ENCODE measurements around the gene CCT6A.
"Not testable (repeated sequence)": the region's sequence is repeated elsewhere in the genome, so short reads cannot be mapped to it uniquely, and the experiment has no call there.

CCT6A gene, protein sequence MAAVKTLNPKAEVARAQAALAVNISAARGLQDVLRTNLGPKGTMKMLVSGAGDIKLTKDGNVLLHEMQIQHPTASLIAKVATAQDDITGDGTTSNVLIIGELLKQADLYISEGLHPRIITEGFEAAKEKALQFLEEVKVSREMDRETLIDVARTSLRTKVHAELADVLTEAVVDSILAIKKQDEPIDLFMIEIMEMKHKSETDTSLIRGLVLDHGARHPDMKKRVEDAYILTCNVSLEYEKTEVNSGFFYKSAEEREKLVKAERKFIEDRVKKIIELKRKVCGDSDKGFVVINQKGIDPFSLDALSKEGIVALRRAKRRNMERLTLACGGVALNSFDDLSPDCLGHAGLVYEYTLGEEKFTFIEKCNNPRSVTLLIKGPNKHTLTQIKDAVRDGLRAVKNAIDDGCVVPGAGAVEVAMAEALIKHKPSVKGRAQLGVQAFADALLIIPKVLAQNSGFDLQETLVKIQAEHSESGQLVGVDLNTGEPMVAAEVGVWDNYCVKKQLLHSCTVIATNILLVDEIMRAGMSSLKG

DNA sequence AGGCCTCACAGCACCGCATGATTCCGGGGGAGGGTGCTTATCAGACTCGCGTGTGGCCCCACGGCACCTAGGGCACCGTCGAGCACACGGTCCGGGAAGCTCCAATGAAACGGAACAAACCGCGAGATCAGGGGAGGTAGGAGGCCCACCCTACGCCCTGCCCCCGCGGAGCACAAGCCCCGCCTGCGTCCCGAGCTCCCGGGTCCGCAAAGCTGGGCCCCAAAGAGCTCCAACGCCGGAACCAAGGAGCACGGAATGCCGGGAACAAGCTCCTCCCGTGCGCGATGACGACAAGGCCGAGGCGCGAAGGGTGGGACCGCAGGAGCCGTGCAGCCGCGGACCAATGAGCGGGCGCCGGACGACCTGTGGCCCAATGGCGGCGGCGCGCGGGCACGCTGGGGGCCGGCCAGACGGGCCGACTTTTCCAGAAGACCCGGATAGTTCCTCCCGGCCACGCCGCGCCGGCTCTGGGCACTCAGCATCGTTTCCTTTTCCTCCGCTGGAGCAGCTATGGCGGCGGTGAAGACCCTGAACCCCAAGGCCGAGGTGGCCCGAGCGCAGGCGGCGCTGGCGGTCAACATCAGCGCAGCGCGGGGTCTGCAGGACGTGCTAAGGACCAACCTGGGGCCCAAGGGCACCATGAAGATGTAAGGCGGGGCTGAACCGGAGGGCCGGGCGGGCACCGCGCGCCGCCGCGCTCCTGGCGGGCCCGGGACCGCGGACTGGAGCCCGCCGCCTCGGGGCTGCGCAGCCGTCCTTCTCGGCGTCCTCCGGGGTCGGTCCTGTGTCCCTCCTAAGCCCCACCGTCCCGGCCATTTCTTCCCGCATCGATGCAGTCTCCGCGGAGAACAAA lies at the start of gene CCT6A, which contains the start of gene PSPH:
CCT6A (plus strand) TSS at position 427 of the 853 bp plus-strand sequence; CDS start at position 511, 84 bp downstream.
PSPH (minus strand) TSS at position 106 of the 853 bp plus-strand sequence. CDS start 30,232 bp downstream, outside the sequence.
- no peak for TF ChIP-seq ZNF274 (IDR thresholded peaks at IDR 0.05; ENCODE audit: low read depth, low read length)
- peak within 1 kb of the TSS; percentile 98 for H3K4me3 ChIP-seq (ENCODE audit: low read length)

DNA sequence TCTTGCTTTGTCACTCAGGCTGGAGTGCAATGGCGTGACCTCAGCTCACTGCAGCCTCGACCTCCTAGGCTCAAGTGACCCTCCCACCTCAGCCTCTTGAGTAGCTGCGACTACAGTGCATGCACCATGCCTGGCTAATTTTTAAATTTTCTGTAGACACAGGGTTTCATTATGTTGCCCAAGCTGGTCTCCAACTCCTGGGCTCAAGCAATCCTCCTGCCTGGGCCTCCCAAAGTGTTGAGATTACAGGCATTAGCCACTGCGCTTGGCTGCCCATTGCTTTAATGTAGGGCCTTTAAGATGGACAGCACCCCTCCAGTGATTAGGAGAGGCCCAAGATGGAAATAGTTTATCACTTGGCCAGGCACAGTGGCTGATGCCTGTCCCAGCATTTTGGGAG lies 47.8 kb upstream of the CCT6A start:
- no peak overlapping the region for H3K4me3 ChIP-seq (ENCODE audit: low read length)
- TF ChIP-seq ZNF274 (IDR thresholded peaks at IDR 0.05; ENCODE audit: low read depth, low read length), result no peak

DNA sequence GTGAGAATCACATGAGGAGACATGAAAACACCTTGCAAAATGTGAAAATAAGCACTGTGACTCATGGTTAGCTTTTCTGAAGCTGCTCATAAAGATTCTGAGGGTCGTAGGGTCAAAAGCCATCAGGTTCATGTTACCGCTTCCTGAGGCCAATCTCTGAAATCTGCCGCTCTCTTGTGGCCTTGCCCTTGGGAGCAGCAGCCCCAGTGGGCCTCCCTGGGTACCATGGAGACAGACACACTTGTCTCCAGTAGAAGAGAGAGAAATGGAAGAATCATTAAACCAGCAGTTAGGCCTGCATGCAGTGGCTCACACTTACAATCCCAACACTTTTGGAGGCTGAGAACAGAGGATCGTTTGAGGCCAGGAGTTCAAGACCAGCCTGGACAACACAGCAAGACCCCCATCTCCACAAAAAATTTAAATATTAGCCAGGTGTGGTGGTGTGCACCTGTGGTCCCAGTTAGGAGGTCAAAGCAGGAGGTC lies 44.4 kb upstream of the CCT6A start:
- TF ChIP-seq ZNF274 (IDR thresholded peaks at IDR 0.05; ENCODE audit: low read depth, low read length), result no peak
- H3K4me3 ChIP-seq (ENCODE audit: low read length), result no peak overlapping the region

DNA sequence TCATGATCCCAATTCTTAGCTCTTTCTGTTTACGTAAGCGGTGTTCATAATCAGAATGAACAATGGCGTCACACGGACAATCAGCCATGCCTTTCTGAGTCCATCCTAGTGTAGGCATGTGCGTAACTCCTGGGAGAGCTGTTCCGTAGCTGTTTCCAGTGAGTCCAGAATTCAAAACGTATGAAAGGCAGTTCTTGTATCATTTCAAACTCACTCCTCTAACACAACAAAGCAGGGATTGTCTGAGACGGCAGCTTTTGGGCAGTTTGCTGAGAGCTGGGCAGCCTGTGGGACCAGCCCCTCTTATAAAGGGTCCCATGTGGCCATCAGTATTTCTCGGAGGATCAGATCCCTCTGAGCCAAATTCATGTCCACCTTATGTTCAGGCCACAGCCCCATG lies 43.7 kb upstream of the CCT6A start:
- TF ChIP-seq ZNF274 (IDR thresholded peaks at IDR 0.05; ENCODE audit: low read depth, low read length), result no peak

DNA sequence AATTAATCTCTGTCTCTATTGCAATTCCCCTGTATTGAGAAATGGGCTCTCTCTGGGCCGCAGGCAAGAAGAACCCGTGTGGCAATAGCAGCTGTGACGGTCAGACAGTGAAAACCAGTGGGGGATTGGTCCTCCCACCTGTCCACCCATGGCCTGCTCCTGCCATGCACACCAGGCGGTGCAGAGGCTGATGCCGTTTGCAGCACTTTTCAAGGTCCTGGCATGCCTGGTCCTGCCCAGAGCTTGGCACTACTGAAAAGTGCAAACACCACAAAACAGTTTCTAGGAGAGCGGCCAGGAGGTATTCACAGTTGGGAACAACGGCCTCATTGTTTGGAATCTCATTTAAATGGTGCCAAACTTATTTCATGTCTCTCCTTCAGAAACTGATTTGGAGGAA lies 41.9 kb upstream of the CCT6A start:
- H3K4me3 ChIP-seq (ENCODE audit: low read length), result no peak overlapping the region
- TF ChIP-seq ZNF274 (IDR thresholded peaks at IDR 0.05; ENCODE audit: low read depth, low read length), result no peak

More for the DNA sequence above, 43.7 kb upstream of the CCT6A start:
- no peak overlapping the region for H3K4me3 ChIP-seq (ENCODE audit: low read length)

DNA sequence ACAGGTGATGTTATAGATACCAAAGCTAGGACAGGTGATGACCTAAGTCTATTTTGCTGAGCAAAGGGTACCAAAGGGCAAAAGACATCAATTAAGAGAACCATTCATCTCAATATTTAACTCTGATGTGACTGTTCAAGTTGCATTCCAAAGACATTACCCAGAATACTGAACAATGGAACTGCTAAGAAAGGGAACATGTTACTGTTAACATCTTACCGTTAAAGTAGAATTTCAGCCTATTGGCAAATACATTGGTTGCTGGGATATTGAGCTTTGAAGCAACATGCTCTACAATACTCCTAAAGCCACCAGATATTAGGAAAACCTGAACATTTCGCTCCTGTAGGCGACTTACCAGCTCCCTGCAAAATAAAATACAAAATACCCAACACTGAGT lies 34.5 kb upstream of the CCT6A start:
- not testable (repeated sequence) for H3K4me3 ChIP-seq (ENCODE audit: low read length)

DNA sequence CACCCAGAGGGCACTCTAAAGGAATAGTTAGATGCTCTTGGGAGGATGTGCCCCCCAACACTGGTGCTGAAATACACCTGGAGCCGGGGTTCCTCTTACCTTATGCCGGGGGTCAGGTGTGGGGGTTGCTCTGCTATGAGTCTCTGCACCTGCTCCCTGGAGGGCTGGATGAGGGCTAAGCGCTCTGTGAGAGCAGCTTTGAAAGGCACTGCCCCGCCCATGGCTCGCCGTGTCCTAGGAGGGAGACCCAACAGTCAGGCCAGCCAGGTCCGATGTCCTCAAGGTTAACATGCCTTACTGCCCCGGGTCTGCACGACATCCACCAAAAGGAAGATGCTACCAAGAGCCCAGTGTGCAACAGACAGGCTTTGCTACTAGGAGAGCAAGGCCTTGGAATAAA lies 32.1 kb upstream of the CCT6A start:
- no peak for TF ChIP-seq ZNF274 (IDR thresholded peaks at IDR 0.05; ENCODE audit: low read depth, low read length)
- H3K4me3 ChIP-seq (ENCODE audit: low read length), result no peak overlapping the region

DNA sequence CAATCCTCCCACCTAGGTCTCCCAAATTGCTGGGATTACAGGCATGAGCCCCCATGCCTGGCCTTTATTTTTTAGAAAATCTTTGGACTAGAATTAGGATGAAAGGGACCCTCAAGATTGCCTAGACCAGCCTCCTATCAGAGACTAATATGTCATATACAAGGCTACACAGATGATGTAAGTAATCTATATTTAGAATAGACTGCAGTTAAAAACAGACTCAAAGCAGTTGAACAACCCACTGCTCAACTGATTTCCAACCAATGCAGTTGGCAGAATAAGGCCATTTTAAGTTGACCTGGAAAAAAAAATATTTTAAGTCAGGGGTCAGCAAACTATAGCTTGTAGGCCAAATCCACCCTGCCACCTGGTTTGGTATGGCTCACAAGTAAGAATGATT lies 28.1 kb upstream of the CCT6A start:
- no peak for TF ChIP-seq ZNF274 (IDR thresholded peaks at IDR 0.05; ENCODE audit: low read depth, low read length)
- H3K4me3 ChIP-seq (ENCODE audit: low read length), result no peak overlapping the region

DNA sequence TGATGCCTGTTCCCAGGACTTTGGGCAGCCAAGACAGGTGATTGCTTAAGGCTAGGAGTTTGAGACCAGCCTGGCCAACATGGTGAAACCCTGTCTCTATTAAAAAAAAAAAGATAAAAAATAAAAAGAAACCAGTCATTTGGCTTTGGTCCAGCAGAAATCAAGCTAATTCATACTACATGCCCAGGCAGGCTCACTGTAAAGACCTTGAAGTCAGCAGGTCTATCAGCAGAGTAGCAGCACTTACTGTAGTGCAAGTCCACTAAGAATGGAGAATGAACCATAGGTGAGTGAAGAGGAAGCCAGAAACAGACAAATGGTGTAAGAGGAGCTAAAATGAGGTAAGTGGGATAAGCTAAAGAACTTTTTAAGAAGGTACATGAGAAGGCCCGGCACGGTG lies 25.0 kb upstream of the CCT6A start:
- no peak for TF ChIP-seq ZNF274 (IDR thresholded peaks at IDR 0.05; ENCODE audit: low read depth, low read length)
- H3K4me3 ChIP-seq (ENCODE audit: low read length), result no peak overlapping the region

DNA sequence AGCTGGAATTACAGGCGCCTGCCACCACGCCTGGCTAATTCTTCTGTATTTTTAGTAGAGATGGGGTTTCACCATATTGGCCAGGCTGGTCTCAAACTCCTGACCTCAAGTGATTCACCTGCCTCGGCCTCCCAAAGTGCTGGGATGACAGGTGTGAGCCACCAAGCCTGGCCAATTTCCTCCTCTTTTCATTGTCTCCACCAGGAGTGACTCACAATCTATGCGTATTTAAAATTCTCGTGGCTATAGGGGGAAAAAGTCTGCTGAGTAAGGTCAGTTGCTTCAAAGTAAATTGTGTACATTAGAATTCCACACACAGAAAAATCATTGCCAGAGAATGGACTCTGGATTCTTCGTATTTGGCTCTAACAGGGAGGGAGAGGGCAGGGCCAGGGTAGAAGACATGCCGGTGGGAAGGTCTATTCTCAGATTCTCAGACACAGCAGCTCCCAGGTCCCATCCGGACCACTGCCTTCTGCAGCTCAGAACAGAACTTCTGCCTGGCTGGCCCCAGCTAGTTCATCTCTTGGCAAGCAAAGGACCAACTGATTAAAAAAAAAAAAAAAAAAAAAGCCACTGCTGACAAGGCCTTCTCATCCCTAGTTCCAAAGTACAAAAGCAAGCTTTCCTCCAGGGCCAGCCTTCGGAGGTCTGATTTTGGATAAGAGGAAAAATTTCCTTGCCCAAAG lies 22.5 kb upstream of the CCT6A start:
- H3K4me3 ChIP-seq (ENCODE audit: low read length), result no peak overlapping the region
- no peak for TF ChIP-seq ZNF274 (IDR thresholded peaks at IDR 0.05; ENCODE audit: low read depth, low read length)

DNA sequence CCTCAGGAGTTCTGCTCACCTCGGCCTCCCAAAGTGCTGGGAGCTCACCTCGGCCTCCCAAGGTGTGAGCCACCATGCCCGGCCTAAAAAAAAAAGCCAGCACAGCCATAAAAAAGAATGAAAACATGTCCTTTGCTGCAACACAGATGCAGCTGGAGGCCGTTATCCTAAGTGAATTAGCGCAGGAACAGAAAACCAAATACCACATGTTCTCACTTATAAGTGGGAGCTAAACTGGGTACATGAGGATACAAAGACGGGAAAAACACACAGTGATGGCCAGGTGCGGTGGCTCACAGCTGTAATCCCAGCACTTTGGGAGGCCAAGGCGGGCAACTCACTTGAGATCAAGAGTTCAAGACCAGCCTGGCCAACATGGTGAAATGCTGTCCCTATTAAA lies 21.2 kb upstream of the CCT6A start:
- no peak for TF ChIP-seq ZNF274 (IDR thresholded peaks at IDR 0.05; ENCODE audit: low read depth, low read length)
- H3K4me3 ChIP-seq (ENCODE audit: low read length), result no peak overlapping the region

DNA sequence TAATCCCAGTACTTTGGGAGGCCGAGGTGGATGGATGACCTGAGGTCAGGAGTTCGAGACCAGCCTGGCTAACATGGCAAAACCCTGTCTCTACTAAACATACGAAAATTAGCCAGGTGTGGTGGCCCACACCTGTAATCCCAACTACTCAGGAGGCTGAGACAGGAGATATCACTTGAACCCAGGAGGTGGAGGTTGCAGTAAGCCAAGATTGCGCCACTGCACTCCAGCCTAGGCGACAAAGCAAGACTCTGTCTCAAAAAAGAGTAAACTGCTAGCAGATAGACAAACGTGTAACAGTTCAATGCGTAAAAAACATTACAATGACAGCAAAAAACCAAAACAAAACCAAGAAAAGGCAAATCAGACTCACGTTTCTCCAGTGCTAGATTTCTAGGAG lies 20.0 kb upstream of the CCT6A start:
- H3K4me3 ChIP-seq (ENCODE audit: low read length), result not testable (repeated sequence)

DNA sequence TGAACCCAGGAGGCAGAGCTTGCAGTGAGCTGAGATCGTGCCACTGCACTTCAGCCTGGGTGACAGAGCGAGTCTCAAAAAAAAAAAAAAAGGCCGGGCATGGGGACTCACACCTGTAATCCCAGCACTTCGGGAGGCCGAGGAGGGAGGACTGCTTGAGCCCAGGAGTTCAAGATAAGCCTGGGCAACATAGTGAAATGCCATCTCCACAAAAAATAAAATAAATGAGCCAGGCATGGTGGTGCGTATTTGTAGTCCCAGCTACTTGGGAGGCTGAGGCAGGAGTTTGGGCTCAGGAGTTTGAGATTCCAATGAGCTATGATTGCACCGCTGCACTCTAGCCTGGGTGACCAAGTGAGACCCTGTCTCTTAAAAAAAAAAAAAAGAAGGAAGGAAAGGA lies 19.0 kb upstream of the CCT6A start:
- H3K4me3 ChIP-seq (ENCODE audit: low read length), result not testable (repeated sequence)

All from GM08714 (cell line).